ENCODE measurements around the gene SLC24A4. TPM values are rescaled to one million over a fixed set of nuclear protein-coding genes. Genes with fewer than 3 reads are reported as not detected.

SLC24A4 gene
- total RNA-seq, 1 donor from 2014 or later = 0.82 TPM

GRCh38 chr14:92503756-92504491 lies 181.0 kb downstream of the SLC24A4 start:
- Mint-ChIP-seq H3K36me3 (no peaks in the 10 kb centered on the region), H3K27ac (peak overlapping the region; percentile 89), H3K27me3 (peaks cover 4% of the 10 kb centered on the region), H3K4me1 (ENCODE audit: unreplicated experiment) (peaks cover 17% of the 10 kb centered on the region), H3K9me3 (no peaks in the 10 kb centered on the region), H3K4me3 (peak overlapping the region; percentile 10)
- TF ChIP-seq, protein P1, sequence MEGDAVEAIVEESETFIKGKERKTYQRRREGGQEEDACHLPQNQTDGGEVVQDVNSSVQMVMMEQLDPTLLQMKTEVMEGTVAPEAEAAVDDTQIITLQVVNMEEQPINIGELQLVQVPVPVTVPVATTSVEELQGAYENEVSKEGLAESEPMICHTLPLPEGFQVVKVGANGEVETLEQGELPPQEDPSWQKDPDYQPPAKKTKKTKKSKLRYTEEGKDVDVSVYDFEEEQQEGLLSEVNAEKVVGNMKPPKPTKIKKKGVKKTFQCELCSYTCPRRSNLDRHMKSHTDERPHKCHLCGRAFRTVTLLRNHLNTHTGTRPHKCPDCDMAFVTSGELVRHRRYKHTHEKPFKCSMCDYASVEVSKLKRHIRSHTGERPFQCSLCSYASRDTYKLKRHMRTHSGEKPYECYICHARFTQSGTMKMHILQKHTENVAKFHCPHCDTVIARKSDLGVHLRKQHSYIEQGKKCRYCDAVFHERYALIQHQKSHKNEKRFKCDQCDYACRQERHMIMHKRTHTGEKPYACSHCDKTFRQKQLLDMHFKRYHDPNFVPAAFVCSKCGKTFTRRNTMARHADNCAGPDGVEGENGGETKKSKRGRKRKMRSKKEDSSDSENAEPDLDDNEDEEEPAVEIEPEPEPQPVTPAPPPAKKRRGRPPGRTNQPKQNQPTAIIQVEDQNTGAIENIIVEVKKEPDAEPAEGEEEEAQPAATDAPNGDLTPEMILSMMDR (conservative IDR thresholded peaks at IDR 0.05) = no peak
- DNase-seq (ENCODE audit: extremely low spot score, unreplicated experiment) = no peak

- Mint-ChIP-seq H3K27ac (no peak overlapping the region), H3K4me1 (ENCODE audit: unreplicated experiment) (peaks cover 14% of the 10 kb centered on the region), H3K9me3 (no peaks in the 10 kb centered on the region), H3K36me3 (no peaks in the 10 kb centered on the region), H3K4me3 (no peak overlapping the region), H3K27me3 (peaks cover 9% of the 10 kb centered on the region)
- TF ChIP-seq, protein P1 (conservative IDR thresholded peaks at IDR 0.05) = no peak
- no peak for DNase-seq (ENCODE audit: extremely low spot score, unreplicated experiment)
Measured at GRCh38 chr14:92505826-92506225, 182.9 kb downstream of the SLC24A4 start.

DNA sequence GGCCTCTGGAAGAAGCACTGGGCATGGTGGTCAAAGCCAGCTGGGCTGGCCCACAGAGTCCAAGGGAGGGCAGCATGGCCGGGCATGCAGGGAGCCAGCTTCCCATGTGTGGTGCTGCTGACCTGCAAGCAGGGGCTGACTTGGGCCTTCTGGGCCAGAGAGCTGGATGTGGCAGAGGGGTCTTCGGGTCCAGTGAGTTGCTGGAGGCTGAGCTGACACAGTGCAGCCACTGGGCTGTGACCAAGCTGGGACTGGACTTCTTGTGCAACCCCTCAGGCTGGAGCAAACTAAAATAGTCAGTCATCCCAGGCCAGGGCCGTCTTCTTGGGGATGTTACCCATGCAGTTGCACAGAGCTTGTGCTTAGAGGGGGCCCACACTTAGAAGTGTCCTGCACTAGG lies 183.3 kb downstream of the SLC24A4 start:
- Mint-ChIP-seq H3K4me3 (no peak overlapping the region), H3K9me3 (no peaks in the 10 kb centered on the region), H3K27me3 (peaks cover 9% of the 10 kb centered on the region), H3K27ac (no peak overlapping the region), H3K4me1 (ENCODE audit: unreplicated experiment) (peaks cover 18% of the 10 kb centered on the region), H3K36me3 (no peaks in the 10 kb centered on the region)
- TF ChIP-seq, protein P1 (conservative IDR thresholded peaks at IDR 0.05) = no peak
- no peak for DNase-seq (ENCODE audit: extremely low spot score, unreplicated experiment)

GRCh38 chr14:92507174-92507768 lies 184.3 kb downstream of the SLC24A4 start:
- peaks cover 11% of the 10 kb centered on the region for H3K27me3 Mint-ChIP-seq
- peak overlapping the region; percentile 61 for H3K27ac Mint-ChIP-seq
- peaks cover 22% of the 10 kb centered on the region for H3K4me1 Mint-ChIP-seq (ENCODE audit: unreplicated experiment)
- H3K36me3 Mint-ChIP-seq = no peaks in the 10 kb centered on the region
- H3K4me3 Mint-ChIP-seq = no peak overlapping the region
- TF ChIP-seq, protein P1 (conservative IDR thresholded peaks at IDR 0.05) = no peak
- no peaks in the 10 kb centered on the region for H3K9me3 Mint-ChIP-seq
- no peak for DNase-seq (ENCODE audit: extremely low spot score, unreplicated experiment)

DNA sequence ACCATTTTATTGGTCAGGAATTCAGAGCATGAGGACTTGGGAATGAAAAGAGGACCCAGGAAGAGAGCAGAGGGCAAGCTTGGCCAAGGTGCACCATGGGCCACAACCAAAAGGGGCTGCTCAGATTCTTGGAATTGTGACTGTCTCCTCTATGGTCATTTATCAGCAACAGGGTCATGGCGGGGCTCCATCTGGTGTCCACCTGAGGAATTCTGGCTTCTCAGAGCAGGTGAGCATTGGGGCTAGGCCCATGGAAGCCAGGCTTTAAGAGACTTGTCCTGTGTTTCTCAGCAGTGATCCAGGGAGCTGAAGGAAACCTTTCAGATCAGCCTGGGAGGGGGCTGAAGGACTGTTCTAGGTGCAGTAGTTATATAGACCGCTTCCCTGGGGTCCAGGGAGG lies 188.0 kb downstream of the SLC24A4 start:
- H3K4me1 Mint-ChIP-seq (ENCODE audit: unreplicated experiment) = peaks cover 10% of the 10 kb centered on the region
- peak overlapping the region; percentile 71 for H3K27ac Mint-ChIP-seq
- H3K27me3 Mint-ChIP-seq = peaks cover 25% of the 10 kb centered on the region
- TF ChIP-seq, protein P1 (conservative IDR thresholded peaks at IDR 0.05) = no peak
- no peaks in the 10 kb centered on the region for H3K9me3 Mint-ChIP-seq
- peak overlapping the region; percentile 40 for H3K4me3 Mint-ChIP-seq
- DNase-seq (ENCODE audit: extremely low spot score, unreplicated experiment) = no peak
- no peaks in the 10 kb centered on the region for H3K36me3 Mint-ChIP-seq
